ENCODE results near the gene ZIC4. TPM values are rescaled to one million over a fixed set of nuclear protein-coding genes. Genes with fewer than 3 reads are reported as not detected.

ZIC4 gene
- total and polyA plus RNA-seq, 10 of the 15 experiments (the other 5 are each of a cell fraction or from before 2014, with no cell fraction given): not detected

DNA sequence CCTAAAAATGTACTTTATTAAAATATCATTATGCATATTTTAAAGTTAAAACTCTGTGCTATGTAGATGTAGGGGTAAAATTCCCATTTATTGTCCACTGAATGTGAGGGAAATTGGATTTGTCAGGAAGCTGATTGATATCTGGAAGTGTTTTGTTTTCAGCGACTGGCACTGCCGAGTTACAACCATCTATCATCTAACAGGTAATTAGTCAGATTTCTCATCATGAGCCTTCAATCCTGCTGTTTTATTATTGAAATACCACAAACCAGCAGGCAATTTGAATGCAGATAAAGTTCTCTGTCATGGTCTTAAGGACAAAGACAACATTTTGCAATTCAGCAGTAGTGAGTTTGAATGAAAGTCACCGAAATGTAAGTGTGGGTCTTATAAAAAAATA, 43.3 kb upstream of the ZIC4 start (continued):
- TF ChIP-seq, protein P1, sequence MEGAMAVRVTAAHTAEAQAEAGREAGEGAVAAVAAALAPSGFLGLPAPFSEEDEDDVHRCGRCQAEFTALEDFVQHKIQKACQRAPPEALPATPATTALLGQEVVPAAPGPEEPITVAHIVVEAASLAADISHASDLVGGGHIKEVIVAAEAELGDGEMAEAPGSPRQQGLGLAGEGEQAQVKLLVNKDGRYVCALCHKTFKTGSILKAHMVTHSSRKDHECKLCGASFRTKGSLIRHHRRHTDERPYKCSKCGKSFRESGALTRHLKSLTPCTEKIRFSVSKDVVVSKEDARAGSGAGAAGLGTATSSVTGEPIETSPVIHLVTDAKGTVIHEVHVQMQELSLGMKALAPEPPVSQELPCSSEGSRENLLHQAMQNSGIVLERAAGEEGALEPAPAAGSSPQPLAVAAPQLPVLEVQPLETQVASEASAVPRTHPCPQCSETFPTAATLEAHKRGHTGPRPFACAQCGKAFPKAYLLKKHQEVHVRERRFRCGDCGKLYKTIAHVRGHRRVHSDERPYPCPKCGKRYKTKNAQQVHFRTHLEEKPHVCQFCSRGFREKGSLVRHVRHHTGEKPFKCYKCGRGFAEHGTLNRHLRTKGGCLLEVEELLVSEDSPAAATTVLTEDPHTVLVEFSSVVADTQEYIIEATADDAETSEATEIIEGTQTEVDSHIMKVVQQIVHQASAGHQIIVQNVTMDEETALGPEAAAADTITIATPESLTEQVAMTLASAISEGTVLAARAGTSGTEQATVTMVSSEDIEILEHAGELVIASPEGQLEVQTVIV (IDR thresholded peaks at IDR 0.05; ENCODE audit: borderline replicate concordance, partially characterized antibody): no peak
- TF ChIP-seq ZNF384 (IDR thresholded peaks at IDR 0.05; ENCODE audit: borderline replicate concordance, low read depth, low read length): no peak
- TF ChIP-seq BACH1 (IDR thresholded peaks at IDR 0.05; ENCODE audit: borderline replicate concordance): no peak

DNA sequence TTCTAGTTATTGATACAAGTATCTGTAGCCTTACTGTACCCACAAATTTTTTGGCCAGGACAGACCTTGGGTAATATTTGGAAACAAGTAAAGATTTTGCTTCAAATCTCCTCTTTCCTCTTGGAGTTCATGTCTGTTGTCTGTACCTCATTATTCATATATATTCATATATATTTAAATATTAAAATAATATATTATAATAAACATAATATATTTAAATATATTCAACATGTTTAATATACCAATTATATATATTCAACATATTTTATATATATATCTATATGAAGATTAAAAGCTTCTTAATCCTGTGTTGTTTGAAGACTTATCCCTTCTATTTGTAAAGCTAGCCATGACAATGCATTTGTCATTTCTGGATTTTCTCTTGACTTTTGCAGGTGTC, 40.9 kb upstream of the ZIC4 start:
- no TSS peak for BruUV-seq (replicated peaks)
- SMC1A ChIA-PET (ENCODE audit: uncharacterized antibody, unreplicated experiment): no interaction called here
- Histone ChIP-seq H2AFZ (ENCODE audit: control insufficient read depth, low read depth, low read length) (no peak overlapping the region), H3K9ac (ENCODE audit: control insufficient read depth, insufficient read depth, low read length) (no peak overlapping the region), H3K27ac (ENCODE audit: control insufficient read depth, insufficient read depth) (no peak overlapping the region), H3K9me3 (replicated peaks; ENCODE audit: control insufficient read depth, insufficient read depth, low read length) (no peaks in the 10 kb centered on the region), H3K4me2 (ENCODE audit: control insufficient read depth, insufficient read depth) (no peak overlapping the region), H3K4me1 (ENCODE audit: control insufficient read depth, insufficient read depth, low read length) (no peaks in the 10 kb centered on the region), H3K79me2 (ENCODE audit: control insufficient read depth, insufficient read depth, low read length) (no peaks in the 10 kb centered on the region), H3K27me3 (replicated peaks in 1 of 2; ENCODE audit: control insufficient read depth in 2 of 2, insufficient read depth in 2 of 2, low read length in 1 of 2) (no peaks in the 10 kb centered on the region), H4K20me1 (ENCODE audit: control insufficient read depth, insufficient read depth) (no peaks in the 10 kb centered on the region), H3K4me3 (no peak overlapping the region), H3K36me3 (ENCODE audit: control insufficient read depth in 2 of 2, insufficient read depth in 2 of 2, low read length in 1 of 2) (no peaks in the 10 kb centered on the region)
- intact Hi-C loops (cut with micrococcal nuclease; ENCODE audit: unreplicated experiment) (no loop called here), in situ Hi-C loops (cut with MboI) (no loop called here)
- RAD21 ChIA-PET (ENCODE audit: unreplicated experiment): no interaction called here
- ATAC-seq (no peak), FAIRE-seq (no peak), DNase-seq (ENCODE audit: low read depth, low spot score) (no peak)
- TF ChIP-seq, protein P2, sequence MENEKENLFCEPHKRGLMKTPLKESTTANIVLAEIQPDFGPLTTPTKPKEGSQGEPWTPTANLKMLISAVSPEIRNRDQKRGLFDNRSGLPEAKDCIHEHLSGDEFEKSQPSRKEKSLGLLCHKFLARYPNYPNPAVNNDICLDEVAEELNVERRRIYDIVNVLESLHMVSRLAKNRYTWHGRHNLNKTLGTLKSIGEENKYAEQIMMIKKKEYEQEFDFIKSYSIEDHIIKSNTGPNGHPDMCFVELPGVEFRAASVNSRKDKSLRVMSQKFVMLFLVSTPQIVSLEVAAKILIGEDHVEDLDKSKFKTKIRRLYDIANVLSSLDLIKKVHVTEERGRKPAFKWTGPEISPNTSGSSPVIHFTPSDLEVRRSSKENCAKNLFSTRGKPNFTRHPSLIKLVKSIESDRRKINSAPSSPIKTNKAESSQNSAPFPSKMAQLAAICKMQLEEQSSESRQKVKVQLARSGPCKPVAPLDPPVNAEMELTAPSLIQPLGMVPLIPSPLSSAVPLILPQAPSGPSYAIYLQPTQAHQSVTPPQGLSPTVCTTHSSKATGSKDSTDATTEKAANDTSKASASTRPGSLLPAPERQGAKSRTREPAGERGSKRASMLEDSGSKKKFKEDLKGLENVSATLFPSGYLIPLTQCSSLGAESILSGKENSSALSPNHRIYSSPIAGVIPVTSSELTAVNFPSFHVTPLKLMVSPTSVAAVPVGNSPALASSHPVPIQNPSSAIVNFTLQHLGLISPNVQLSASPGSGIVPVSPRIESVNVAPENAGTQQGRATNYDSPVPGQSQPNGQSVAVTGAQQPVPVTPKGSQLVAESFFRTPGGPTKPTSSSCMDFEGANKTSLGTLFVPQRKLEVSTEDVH (IDR thresholded peaks at IDR 0.05; ENCODE audit: low read depth, partially characterized antibody): no peak
- TF ChIP-seq LARP7 (IDR thresholded peaks at IDR 0.05) (no peak), RFX5 (IDR thresholded peaks at IDR 0.05; ENCODE audit: low read depth, low read length) (no peak), TCF12 (IDR thresholded peaks at IDR 0.05; ENCODE audit: low read depth, low read length) (no peak), MXI1 (IDR thresholded peaks at IDR 0.05; ENCODE audit: low read depth, low read length) (no peak), TAF1 (IDR thresholded peaks at IDR 0.05; ENCODE audit: borderline replicate concordance, low read depth, low read length) (no peak), CHD1 (IDR thresholded peaks at IDR 0.05; ENCODE audit: low read depth, low read length) (no peak), JUNB (IDR thresholded peaks at IDR 0.05) (no peak), POLR2AphosphoS5 (IDR thresholded peaks at IDR 0.05; ENCODE audit: low read length) (no peak)
- TF ChIP-seq, protein P3, sequence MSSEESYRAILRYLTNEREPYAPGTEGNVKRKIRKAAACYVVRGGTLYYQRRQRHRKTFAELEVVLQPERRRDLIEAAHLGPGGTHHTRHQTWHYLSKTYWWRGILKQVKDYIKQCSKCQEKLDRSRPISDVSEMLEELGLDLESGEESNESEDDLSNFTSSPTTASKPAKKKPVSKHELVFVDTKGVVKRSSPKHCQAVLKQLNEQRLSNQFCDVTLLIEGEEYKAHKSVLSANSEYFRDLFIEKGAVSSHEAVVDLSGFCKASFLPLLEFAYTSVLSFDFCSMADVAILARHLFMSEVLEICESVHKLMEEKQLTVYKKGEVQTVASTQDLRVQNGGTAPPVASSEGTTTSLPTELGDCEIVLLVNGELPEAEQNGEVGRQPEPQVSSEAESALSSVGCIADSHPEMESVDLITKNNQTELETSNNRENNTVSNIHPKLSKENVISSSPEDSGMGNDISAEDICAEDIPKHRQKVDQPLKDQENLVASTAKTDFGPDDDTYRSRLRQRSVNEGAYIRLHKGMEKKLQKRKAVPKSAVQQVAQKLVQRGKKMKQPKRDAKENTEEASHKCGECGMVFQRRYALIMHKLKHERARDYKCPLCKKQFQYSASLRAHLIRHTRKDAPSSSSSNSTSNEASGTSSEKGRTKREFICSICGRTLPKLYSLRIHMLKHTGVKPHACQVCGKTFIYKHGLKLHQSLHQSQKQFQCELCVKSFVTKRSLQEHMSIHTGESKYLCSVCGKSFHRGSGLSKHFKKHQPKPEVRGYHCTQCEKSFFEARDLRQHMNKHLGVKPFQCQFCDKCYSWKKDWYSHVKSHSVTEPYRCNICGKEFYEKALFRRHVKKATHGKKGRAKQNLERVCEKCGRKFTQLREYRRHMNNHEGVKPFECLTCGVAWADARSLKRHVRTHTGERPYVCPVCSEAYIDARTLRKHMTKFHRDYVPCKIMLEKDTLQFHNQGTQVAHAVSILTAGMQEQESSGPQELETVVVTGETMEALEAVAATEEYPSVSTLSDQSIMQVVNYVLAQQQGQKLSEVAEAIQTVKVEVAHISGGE (CRISPR knock-in tag; IDR thresholded peaks at IDR 0.05): no peak
- TF ChIP-seq, protein P4, sequence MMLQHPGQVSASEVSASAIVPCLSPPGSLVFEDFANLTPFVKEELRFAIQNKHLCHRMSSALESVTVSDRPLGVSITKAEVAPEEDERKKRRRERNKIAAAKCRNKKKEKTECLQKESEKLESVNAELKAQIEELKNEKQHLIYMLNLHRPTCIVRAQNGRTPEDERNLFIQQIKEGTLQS (IDR thresholded peaks at IDR 0.05; ENCODE audit: borderline replicate concordance, extremely low read depth, low read depth, low read length): no peak
- CTCF ChIA-PET: no interaction called here
- POLR2A ChIA-PET: no interaction called here

Measured in GM12878 (cell line).